Large intestine (tissue), 3 donors: ENCODE measurements around the gene MGLL. TPM values are rescaled to one million over a fixed set of nuclear protein-coding genes. Genes with fewer than 3 reads are reported as not detected.
"Not testable (repeated sequence)": the region's sequence is repeated elsewhere in the genome, so short reads cannot be mapped to it uniquely, and the experiment has no call there.

Experiments
- DNase-seq, 2 donors: peaks; one replicate each; pipeline versions ENCODE4 v3.0.0 to v3.0.0-alpha.2; 2013
- H3K27ac ChIP-seq: one replicate; pipeline ENCODE4 v1.5.1; 2013; ENCODE audit warnings: low read length
- H3K27me3 ChIP-seq: 2 replicates; pipeline ENCODE4 v1.6.1; 2013; ENCODE audit warnings: low read length; ENCODE audit not compliant: control insufficient read depth, insufficient read depth
- H3K36me3 ChIP-seq: 2 replicates; pipeline ENCODE4 v1.6.1; 2013; ENCODE audit warnings: low read length; ENCODE audit not compliant: control insufficient read depth, insufficient read depth
- H3K4me1 ChIP-seq: one replicate; pipeline ENCODE4 v1.6.1; 2013; ENCODE audit warnings: low read length; ENCODE audit not compliant: control insufficient read depth, insufficient read depth
- H3K4me3 ChIP-seq: one replicate; pipeline ENCODE4 v1.5.1; 2013; ENCODE audit warnings: low read length
- H3K9me3 ChIP-seq: one replicate; pipeline ENCODE4 v1.6.1; 2013; ENCODE audit warnings: mild to moderate bottlenecking, low read depth, low read length, moderate library complexity; ENCODE audit not compliant: control insufficient read depth
- WGBS: methylation state at CpG from one replicate; pipeline ENCODE4 v1.1.5; 2013; ENCODE audit warnings: low lambda C conversion rate; ENCODE audit not compliant: insufficient coverage; 5-methylcytosine and 5-hydroxymethylcytosine counted together
- polyA plus RNA-seq: library from polyadenylated mRNA; unstranded; fragments of 120-200 nt; gene quantifications from one replicate; pipeline ENCODE4 v1.2.1, GENCODE V29; 2013

MGLL gene
- polyA plus RNA-seq, 1 donor: 22.8 TPM

DNA sequence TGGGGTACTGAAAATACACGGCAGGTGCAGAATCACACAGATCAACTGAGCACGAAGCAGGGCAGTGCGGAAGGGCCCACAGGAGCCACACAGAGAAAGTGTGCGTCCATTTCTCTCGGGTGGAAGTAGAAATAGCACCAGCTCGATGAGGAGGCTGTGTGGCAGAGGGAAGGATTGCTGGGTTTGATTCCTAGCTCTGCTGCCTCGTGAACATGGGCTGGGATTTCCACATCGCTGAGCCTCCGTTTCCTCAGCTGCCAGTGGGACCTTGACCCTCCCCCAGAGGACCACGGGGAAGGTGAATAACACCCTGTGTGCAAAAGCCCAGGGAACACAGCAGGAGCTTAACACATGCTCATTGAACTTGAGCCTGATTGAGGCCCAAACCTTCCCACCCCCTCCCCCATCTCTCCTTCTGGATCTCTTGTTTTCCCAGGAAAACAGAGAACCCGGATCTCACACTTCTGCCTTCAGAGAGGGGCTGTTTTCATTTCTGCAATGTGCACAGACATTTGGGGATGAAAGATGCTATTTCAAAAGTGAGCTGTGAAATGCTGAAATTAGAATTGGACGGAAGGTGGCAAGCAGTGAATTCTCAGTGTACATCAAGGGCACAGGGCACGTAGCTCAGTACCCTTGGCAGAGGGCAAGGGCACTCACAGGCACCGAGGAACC, 111.2 kb downstream of the MGLL start:
- 38% methylated on average over 1 of the region's 14 CpGs for WGBS
- DNase-seq: no peak
- H3K4me3 ChIP-seq: no peak overlapping the region
- peaks cover 6% of the 10 kb centered on the region for H3K27me3 ChIP-seq
- peaks cover 5% of the 10 kb centered on the region for H3K36me3 ChIP-seq
- no peak overlapping the region for H3K27ac ChIP-seq
- H3K9me3 ChIP-seq: no peaks in the 10 kb centered on the region
- peaks cover 4% of the 10 kb centered on the region for H3K4me1 ChIP-seq

GRCh38 chr3:127710155-127710941, 112.0 kb downstream of the MGLL start:
- DNase-seq: no peak
- Histone ChIP-seq H3K4me1 (peaks cover 4% of the 10 kb centered on the region), H3K36me3 (peaks cover 5% of the 10 kb centered on the region), H3K9me3 (no peaks in the 10 kb centered on the region), H3K4me3 (no peak overlapping the region), H3K27me3 (peaks cover 3% of the 10 kb centered on the region), H3K27ac (no peak overlapping the region)
- no CpG with 5 or more reads among the region's 18 CpGs for WGBS

GRCh38 chr3:127709320-127710060, 112.8 kb downstream of the MGLL start:
- Histone ChIP-seq H3K27ac (no peak overlapping the region), H3K36me3 (peaks cover 5% of the 10 kb centered on the region), H3K27me3 (peaks cover 3% of the 10 kb centered on the region), H3K9me3 (no peaks in the 10 kb centered on the region), H3K4me3 (no peak overlapping the region), H3K4me1 (peaks cover 4% of the 10 kb centered on the region)
- no CpG with 5 or more reads among the region's 3 CpGs for WGBS
- no peak for DNase-seq

- Histone ChIP-seq H3K36me3 (peaks cover 5% of the 10 kb centered on the region), H3K9me3 (no peaks in the 10 kb centered on the region), H3K4me1 (peaks cover 4% of the 10 kb centered on the region), H3K27me3 (peaks cover 3% of the 10 kb centered on the region), H3K27ac (no peak overlapping the region), H3K4me3 (no peak overlapping the region)
- no CpG with 5 or more reads among the region's 2 CpGs for WGBS
- no peak for DNase-seq
Measured at GRCh38 chr3:127708837-127709236, 113.5 kb downstream of the MGLL start.

DNA sequence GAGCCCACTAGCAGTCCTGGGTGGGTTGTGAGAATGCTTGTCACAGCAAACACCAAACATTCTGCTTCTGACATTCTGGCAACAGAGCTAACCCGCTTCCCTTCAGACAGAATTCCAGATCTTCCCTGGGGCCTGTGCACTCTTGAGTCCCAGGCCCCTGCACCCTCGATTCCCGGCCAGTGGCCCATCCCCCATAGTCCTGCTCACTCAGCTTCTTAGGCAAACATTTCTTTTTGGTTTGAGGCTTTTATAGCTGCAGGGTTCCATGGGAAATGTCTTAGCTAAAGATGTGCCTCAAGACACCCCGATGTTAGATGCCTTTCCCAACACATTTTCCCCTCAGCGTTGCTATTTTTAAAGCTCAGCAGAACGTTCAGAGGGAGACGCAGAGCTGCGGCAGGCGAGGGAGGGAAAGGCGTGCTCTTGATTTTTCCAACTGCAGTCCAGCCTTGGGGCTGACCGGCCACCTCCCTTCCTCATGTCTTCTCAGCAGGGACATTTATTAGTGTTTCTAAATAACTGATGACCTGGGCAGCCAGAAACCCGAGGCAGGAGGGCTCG, 114.4 kb downstream of the MGLL start:
- 30% methylated on average over 2 of the region's 13 CpGs for WGBS
- Histone ChIP-seq H3K4me1 (peaks cover 4% of the 10 kb centered on the region), H3K27ac (no peak overlapping the region), H3K27me3 (peaks cover 3% of the 10 kb centered on the region), H3K4me3 (no peak overlapping the region), H3K36me3 (peaks cover 5% of the 10 kb centered on the region), H3K9me3 (no peaks in the 10 kb centered on the region)
- no peak for DNase-seq

GRCh38 chr3:127706785-127707351, 115.4 kb downstream of the MGLL start:
- Histone ChIP-seq H3K27me3 (peaks cover 3% of the 10 kb centered on the region), H3K4me3 (no peak overlapping the region), H3K36me3 (peaks cover 5% of the 10 kb centered on the region), H3K9me3 (no peaks in the 10 kb centered on the region), H3K4me1 (peaks cover 4% of the 10 kb centered on the region), H3K27ac (no peak overlapping the region)
- no CpG with 5 or more reads among the region's 16 CpGs for WGBS
- DNase-seq: no peak

DNA sequence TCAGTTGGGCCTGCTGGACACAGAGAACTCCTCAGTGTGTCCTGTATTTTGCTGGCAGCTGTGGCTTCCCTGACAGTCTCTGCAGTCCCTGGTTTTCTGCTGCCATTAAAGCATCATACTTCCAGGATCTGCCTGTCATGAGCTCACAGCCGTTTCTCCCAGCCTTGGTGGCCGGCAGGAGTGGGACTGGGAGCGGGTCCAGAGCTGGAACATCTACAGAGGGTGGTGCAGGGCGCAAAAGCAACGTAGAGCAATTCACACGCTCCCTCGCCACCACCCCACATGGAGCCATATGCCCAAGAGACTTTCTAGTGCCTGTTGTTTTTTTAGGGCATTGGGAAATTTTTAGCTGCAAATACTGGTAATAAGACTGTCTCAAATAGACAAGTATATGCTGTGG, 116.0 kb downstream of the MGLL start:
- peaks cover 3% of the 10 kb centered on the region for H3K27me3 ChIP-seq
- no peaks in the 10 kb centered on the region for H3K9me3 ChIP-seq
- no peak for DNase-seq
- H3K27ac ChIP-seq: no peak overlapping the region
- H3K36me3 ChIP-seq: peaks cover 5% of the 10 kb centered on the region
- no peak overlapping the region for H3K4me3 ChIP-seq
- peaks cover 4% of the 10 kb centered on the region for H3K4me1 ChIP-seq
- 85% methylated on average over 3 of the region's 7 CpGs for WGBS

DNA sequence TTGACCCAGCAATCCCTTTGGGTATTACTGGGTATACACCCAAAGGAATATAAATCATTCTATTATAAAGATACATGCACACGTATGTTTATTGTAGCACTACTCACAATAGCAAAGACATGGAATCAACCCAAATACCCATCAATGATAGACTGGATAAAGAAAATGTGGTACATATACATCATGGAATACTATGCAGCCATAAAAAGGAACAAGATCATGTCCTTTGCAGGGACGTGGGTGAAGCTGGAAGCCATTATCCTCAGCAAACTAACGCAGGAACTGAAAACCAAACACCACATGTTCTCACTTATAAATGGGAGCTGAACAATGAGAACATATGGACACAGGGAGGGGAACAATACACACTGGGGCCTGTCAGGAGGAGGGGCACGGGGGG, 117.5 kb downstream of the MGLL start:
- H3K9me3 ChIP-seq, H3K4me1 ChIP-seq, H3K4me3 ChIP-seq, H3K27me3 ChIP-seq, H3K36me3 ChIP-seq, DNase-seq, H3K27ac ChIP-seq: not testable (repeated sequence)
- no CpG with 5 or more reads among the region's 4 CpGs for WGBS

- no peak overlapping the region for H3K4me3 ChIP-seq
- H3K27ac ChIP-seq: no peak overlapping the region
- no peaks in the 10 kb centered on the region for H3K9me3 ChIP-seq
- no peaks in the 10 kb centered on the region for H3K27me3 ChIP-seq
- DNase-seq: no peak
- peaks cover 10% of the 10 kb centered on the region for H3K4me1 ChIP-seq
- no peaks in the 10 kb centered on the region for H3K36me3 ChIP-seq
- no CpG with 5 or more reads among the region's 4 CpGs for WGBS
Measured at GRCh38 chr3:127702151-127702578, 120.2 kb downstream of the MGLL start.
